HL-60 (cell line): Measurements from ENCODE around the gene KCNJ1.

Source experiments
- DNase-seq, 2 experiments: peaks; one replicate each; pipeline ENCODE4 v3.0.0-alpha.2; 2010 to 2020; ENCODE audit warnings: low read depth in 1 of 2, low spot score in 1 of 2
- H3K27ac ChIP-seq: fragments of 250-450 bp; sonication (Bioruptor Pico); replicated peaks from 2 replicates; pipeline ENCODE4 v1.5.1; 2020; ENCODE audit warnings: mild to moderate bottlenecking, moderate library complexity
- H3K27me3 ChIP-seq: fragments of 250-450 bp; sonication (Bioruptor Pico); 2 replicates; pipeline ENCODE4 v1.5.1; 2021; ENCODE audit warnings: mild to moderate bottlenecking, moderate library complexity; ENCODE audit not compliant: insufficient read depth, poor library complexity, severe bottlenecking
- H3K4me3 ChIP-seq: replicated peaks from 2 replicates; pipeline ENCODE4 v1.5.1; 2011; ENCODE audit warnings: mild to moderate bottlenecking, control low read depth, low read length; ENCODE audit not compliant: insufficient read depth
- GABPA ChIP-seq: IDR thresholded peaks from 2 replicates; pipeline ENCODE4 v1.6.1; 2012; ENCODE audit warnings: low read depth
- POLR2AphosphoS5 ChIP-seq: IDR thresholded peaks from 2 replicates; pipeline ENCODE4 v1.6.1; 2012; ENCODE audit warnings: low read depth
- SPI1 ChIP-seq: IDR thresholded peaks from 2 replicates; pipeline ENCODE4 v1.6.1; 2012; ENCODE audit warnings: low read depth, mild to moderate bottlenecking, borderline replicate concordance
- TF ChIP-seq, protein P1 (sequence below): IDR thresholded peaks from one replicate; pipeline ENCODE4 v1.5.1; 2011; ENCODE audit warnings: low read length, control low read depth, inconsistent platforms; ENCODE audit not compliant: insufficient read depth
- TF ChIP-seq, protein P2 (sequence below): IDR thresholded peaks from 2 replicates; pipeline ENCODE4 v1.6.1; 2012; ENCODE audit warnings: low read depth; ENCODE audit not compliant: insufficient replicate concordance

The KCNJ1 gene

GRCh38 chr11:128904656-128905344 is 37.7 kb upstream of the KCNJ1 start:
- Histone ChIP-seq H3K4me3 (peak overlapping the region; percentile 37), H3K27me3 (peaks cover 35% of the 10 kb centered on the region), H3K27ac (no peak overlapping the region)
- TF ChIP-seq POLR2AphosphoS5 = no peak
- TF ChIP-seq, protein P1, sequence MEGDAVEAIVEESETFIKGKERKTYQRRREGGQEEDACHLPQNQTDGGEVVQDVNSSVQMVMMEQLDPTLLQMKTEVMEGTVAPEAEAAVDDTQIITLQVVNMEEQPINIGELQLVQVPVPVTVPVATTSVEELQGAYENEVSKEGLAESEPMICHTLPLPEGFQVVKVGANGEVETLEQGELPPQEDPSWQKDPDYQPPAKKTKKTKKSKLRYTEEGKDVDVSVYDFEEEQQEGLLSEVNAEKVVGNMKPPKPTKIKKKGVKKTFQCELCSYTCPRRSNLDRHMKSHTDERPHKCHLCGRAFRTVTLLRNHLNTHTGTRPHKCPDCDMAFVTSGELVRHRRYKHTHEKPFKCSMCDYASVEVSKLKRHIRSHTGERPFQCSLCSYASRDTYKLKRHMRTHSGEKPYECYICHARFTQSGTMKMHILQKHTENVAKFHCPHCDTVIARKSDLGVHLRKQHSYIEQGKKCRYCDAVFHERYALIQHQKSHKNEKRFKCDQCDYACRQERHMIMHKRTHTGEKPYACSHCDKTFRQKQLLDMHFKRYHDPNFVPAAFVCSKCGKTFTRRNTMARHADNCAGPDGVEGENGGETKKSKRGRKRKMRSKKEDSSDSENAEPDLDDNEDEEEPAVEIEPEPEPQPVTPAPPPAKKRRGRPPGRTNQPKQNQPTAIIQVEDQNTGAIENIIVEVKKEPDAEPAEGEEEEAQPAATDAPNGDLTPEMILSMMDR = no peak
- TF ChIP-seq SPI1 = no peak
- TF ChIP-seq, protein P2, sequence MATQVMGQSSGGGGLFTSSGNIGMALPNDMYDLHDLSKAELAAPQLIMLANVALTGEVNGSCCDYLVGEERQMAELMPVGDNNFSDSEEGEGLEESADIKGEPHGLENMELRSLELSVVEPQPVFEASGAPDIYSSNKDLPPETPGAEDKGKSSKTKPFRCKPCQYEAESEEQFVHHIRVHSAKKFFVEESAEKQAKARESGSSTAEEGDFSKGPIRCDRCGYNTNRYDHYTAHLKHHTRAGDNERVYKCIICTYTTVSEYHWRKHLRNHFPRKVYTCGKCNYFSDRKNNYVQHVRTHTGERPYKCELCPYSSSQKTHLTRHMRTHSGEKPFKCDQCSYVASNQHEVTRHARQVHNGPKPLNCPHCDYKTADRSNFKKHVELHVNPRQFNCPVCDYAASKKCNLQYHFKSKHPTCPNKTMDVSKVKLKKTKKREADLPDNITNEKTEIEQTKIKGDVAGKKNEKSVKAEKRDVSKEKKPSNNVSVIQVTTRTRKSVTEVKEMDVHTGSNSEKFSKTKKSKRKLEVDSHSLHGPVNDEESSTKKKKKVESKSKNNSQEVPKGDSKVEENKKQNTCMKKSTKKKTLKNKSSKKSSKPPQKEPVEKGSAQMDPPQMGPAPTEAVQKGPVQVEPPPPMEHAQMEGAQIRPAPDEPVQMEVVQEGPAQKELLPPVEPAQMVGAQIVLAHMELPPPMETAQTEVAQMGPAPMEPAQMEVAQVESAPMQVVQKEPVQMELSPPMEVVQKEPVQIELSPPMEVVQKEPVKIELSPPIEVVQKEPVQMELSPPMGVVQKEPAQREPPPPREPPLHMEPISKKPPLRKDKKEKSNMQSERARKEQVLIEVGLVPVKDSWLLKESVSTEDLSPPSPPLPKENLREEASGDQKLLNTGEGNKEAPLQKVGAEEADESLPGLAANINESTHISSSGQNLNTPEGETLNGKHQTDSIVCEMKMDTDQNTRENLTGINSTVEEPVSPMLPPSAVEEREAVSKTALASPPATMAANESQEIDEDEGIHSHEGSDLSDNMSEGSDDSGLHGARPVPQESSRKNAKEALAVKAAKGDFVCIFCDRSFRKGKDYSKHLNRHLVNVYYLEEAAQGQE = no peak
- no peak for TF ChIP-seq GABPA
- no peak for DNase-seq

DNA sequence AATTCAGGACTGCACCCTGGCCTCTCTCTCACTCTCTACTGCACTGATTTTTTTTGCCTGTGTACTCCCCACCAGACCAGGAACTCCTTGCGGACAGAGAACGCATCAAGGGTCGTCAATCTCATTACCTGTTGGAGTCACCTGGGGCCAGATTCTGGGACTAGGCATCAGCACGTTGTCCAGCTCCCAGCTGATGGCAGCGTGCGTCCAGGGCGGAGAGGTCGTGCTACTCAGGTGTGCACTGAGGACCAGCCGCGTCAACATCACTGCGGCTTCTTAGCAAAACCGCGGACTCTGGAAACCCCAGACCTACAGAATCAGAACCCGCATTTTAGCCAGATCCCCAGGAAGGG is 37.2 kb upstream of the KCNJ1 start:
- H3K27ac ChIP-seq = no peak overlapping the region
- TF ChIP-seq SPI1 (no peak), POLR2AphosphoS5 (no peak), GABPA (no peak)
- TF ChIP-seq, protein P1 = no peak
- TF ChIP-seq, protein P2 = no peak
- DNase-seq = no peak
- peaks cover 35% of the 10 kb centered on the region for H3K27me3 ChIP-seq
- no peak overlapping the region for H3K4me3 ChIP-seq

DNA sequence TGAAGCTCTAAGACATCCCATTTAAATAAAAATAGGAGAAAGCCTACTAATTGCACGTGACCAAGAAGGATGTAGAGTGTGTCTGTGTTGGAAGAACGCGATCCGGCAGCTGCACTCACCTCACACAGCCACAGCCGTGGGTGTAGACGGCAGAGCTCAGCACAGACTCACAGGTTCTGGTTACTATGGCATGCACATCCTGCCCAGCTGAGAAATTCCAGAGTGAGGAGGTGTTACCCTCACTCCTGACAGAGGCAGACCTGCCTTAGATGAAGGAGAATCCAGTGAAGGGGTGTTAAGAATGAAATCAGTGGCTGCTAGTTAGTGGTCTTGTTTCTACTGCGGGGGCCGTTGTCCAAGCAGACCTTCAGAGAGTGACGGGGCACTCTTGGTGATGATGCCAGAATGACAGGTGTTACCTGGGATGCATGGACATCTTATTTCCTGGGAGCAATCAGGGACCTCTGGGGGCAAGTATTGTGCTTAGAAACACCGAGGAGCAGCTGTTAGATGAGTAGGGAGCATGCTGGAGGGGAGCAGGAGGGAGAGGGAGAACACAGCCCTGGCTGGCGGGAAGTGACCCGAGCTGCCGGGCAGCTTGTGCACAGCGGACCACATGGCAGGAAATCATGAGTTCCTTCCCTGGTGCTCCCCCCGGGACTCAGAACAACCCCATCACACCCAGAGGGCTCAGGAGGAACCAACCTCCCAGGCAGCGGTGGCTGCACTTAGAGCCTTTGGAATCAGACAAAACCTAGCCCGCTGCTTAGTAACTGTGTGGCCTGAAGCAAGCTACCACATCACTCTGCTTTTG is 36.4 kb upstream of the KCNJ1 start:
- Histone ChIP-seq H3K27me3 (peaks cover 35% of the 10 kb centered on the region), H3K4me3 (no peak overlapping the region), H3K27ac (no peak overlapping the region)
- no peak for TF ChIP-seq GABPA
- TF ChIP-seq, protein P2 = no peak
- no peak for TF ChIP-seq SPI1
- TF ChIP-seq, protein P1 = no peak
- TF ChIP-seq POLR2AphosphoS5 = no peak
- DNase-seq = no peak
